ENCODE data around the gene RSPRY1. TPM values are rescaled to one million over a fixed set of nuclear protein-coding genes. Genes with fewer than 3 reads are reported as not detected.

Gene RSPRY1
- total and polyA plus RNA-seq, 12 donors, result 7.7 to 43.5 (median 25.5) TPM

DNA sequence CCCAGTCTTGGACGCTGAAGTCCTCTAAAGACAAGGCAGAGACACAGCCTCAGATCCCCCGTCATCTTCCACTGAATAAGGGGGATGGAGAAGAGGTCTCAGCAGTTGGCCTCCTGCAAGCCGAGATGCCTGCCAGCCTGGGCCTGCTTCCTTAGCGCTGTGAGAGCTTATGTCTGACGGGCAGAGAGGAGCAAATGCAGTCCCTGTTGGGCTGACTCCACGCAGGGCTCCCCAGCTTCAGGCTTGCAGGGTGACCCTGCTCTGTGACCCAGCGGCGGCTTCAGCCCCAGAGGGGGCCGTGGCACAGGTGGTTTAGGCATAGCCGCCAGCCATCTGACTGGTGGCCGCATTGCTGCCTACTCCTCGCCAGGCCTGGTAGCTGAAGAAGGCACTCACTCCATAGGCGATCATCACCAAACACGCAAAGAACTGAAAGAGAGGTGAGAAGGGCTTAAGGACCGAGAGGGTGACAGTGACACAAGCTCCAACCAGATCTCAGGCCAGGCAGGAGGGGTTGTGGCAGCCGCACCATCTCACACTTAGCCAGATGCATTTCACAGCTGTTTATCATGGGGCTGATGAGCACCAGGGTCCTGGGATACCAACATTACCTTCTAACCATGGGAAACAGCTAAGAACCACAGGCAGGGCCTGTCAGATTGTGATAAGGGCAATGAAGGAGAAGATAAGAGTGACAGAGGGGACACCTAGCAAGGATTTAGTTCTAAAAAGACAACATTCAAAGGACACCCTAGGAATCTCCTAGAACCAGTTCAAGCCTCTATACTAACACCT is 70.7 kb downstream of the RSPRY1 start:
- intact Hi-C loops (cut with DNase I), result no loop called here
- WGBS, 4 donors, result 92 to 96% (median 95%) methylated on average over 10 to 16 of the region's 16 CpGs
- TF ChIP-seq CTCF (IDR thresholded peaks at IDR 0.05), result no peak
- Histone ChIP-seq H3K9me3 (replicated peaks in 1 of 3) (no peaks in the 10 kb centered on the region), H3K36me3 (replicated peaks in 1 of 2) (peaks cover 0 to 23% of the 10 kb centered on the region in 2 donors), H3K4me3 (no peak overlapping the region), H3K4me1 (replicated peaks in 1 of 2) (no peaks in the 10 kb centered on the region), H3K27me3 (no peaks in the 10 kb centered on the region), H3K27ac (no peak overlapping the region)
- peak in 1 of 7 donors; percentile 43 for DNase-seq

DNA sequence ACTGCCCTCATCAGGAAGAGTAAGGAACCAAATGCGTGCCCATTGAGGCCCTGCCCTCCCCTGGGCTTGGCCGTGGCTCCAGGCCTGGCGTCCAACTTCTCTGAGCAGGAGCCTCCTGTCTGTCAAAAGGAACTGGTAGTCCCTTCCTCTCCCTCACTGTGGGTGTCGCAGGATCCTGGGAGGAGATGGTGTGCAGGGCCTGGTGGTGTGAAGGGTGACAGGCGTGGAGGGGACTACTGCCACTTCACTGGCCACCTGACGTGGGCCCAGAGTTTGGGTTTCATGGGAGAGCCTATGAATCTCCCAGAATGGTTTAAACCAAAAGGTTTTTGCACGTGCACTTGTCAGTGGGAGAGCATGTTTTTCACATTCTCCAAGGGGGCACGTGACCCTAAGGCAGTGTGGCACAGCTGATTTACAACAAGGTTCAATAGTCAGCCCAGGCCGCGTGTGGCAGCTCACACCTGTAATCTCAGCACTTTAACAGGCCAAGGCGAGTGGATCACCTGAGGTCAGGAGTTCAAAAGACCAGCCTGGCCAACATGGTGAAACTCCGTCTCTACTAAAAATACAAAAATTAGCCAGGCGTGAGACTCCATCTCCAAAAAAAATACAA is 71.4 kb downstream of the RSPRY1 start:
- H3K4me3 ChIP-seq, result no peak overlapping the region
- peaks cover 0 to 16% of the 10 kb centered on the region in 2 donors for H3K36me3 ChIP-seq (replicated peaks in 1 of 2)
- no peaks in the 10 kb centered on the region for H3K27me3 ChIP-seq
- no peaks in the 10 kb centered on the region for H3K4me1 ChIP-seq (replicated peaks in 1 of 2)
- no peaks in the 10 kb centered on the region for H3K9me3 ChIP-seq (replicated peaks in 1 of 3)
- DNase-seq, result peak in 1 of 7 donors; percentile 38
- intact Hi-C loops (cut with DNase I), result no loop called here
- TF ChIP-seq CTCF (IDR thresholded peaks at IDR 0.05) (no peak), POLR2A (IDR thresholded peaks at IDR 0.05) (no peak)
- WGBS, 4 donors, result 86 to 94% (median 91%) methylated on average over 11 to 13 of the region's 13 CpGs
- no peak overlapping the region for H3K27ac ChIP-seq

DNA sequence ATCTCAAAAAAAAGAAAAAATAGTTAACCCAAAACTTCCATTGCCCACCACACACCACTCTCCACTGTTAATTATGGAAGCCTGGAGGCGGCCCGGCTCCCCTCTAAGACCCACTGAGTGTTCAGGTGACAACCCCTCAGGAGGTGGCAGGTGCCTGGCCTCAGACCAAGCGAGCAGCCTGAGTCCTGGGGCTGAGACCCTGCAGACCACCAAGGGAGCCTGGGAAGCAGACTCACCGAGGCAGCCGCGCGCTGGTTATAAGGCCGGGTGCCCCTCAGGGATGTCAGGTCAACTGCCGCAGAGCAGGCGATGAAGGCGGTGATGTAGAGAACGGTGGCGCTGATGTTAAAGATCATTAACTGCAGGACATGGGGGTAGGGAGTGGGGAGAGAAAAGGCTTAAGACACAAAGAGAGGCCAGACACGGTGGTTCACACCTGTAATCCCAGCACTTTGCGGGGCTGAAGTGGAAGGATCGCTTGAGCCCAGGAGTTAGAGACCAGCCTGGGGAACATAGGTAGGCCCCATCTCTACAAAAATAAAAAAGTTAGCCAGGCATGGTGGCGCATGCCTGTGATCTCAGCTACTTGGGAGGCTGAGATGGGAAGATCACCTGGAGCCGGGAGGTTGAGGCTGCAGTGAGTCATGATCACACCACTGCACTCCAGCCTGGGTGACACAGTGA is 72.2 kb downstream of the RSPRY1 start:
- Histone ChIP-seq H3K36me3 (replicated peaks in 1 of 2) (peaks cover 0 to 8% of the 10 kb centered on the region in 2 donors), H3K9me3 (replicated peaks in 1 of 3) (no peaks in the 10 kb centered on the region), H3K4me1 (replicated peaks in 1 of 2) (no peaks in the 10 kb centered on the region), H3K27ac (no peak overlapping the region), H3K4me3 (no peak overlapping the region), H3K27me3 (no peaks in the 10 kb centered on the region)
- peak in 1 of 7 donors; percentile 52 for DNase-seq
- WGBS, 4 donors, result 96 to 98% (median 96%) methylated on average over 18 of the region's 18 CpGs
- intact Hi-C loops (cut with DNase I), result no loop called here
- TF ChIP-seq POLR2A (IDR thresholded peaks at IDR 0.05) (no peak), CTCF (IDR thresholded peaks at IDR 0.05) (no peak)

- Histone ChIP-seq H3K27me3 (no peaks in the 10 kb centered on the region), H3K4me3 (no peak overlapping the region), H3K4me1 (replicated peaks in 1 of 2) (no peaks in the 10 kb centered on the region), H3K36me3 (replicated peaks in 1 of 2) (peaks cover 0 to 7% of the 10 kb centered on the region in 2 donors), H3K27ac (no peak overlapping the region), H3K9me3 (replicated peaks in 1 of 3) (no peaks in the 10 kb centered on the region)
- intact Hi-C loops (cut with DNase I), result no loop called here
- no peak for TF ChIP-seq POLR2A (IDR thresholded peaks at IDR 0.05)
- TF ChIP-seq CTCF (IDR thresholded peaks at IDR 0.05), result no peak
- DNase-seq, result peak in 1 of 7 donors; percentile 37
- 82 to 92% (median 88%) methylated on average over 1 of the region's 1 CpG for WGBS, 4 donors
Measured at GRCh38 chr16:57258910-57259475, 72.9 kb downstream of the RSPRY1 start.

Data from adrenal gland (tissue), 12 donors.